K562 (cell line): ENCODE data around the gene CNOT6. TPM values are rescaled to one million over a fixed set of nuclear protein-coding genes. Genes with fewer than 3 reads are reported as not detected.
A peak's percentile ranks its signal among the peaks of the same experiment; 100 is the strongest.

Experiments used
- ATAC-seq: fragments of 200-7000 bp; cut with Tn5 transposase; 3 replicates; pipeline ENCODE4 v1.9.1; 2020; ENCODE audit warnings: moderate library complexity
- BruUV-seq: library from RNA; stranded (reverse); fragments of 400-500 nt; replicated peaks from 2 replicates; lab custom pipeline; 2021; lab: Mats Ljungman, UMichigan
- CTCF ChIA-PET: fragments of 300-600 bp; formaldehyde crosslinking; extraction: SDS; loops from one replicate; lab custom pipeline; 2021; ENCODE audit warnings: low intra/inter-chr PET ratio; lab: Yijun Ruan, JAX
- POLR2A ChIA-PET: fragments of 300-600, 350-650 bp; sonication (Branson Sonifier 250); formaldehyde crosslinking; extraction: SDS; loops from one replicate; lab custom pipeline; 2021; ENCODE audit warnings: antibody characterized with exemption, inconsistent platforms; lab: Yijun Ruan, JAX
- DNase-seq, 4 experiments: peaks; one replicate each; pipeline versions ENCODE4 v3.0.0 to v3.0.0-alpha.2; 2011 to 2018; ENCODE audit warnings: low spot score in 3 of 4, mixed read lengths in 3 of 4; ENCODE audit errors: extremely low read depth in 1 of 4
- FAIRE-seq: peaks from 2 replicates; lab custom pipeline; 2011; peaks lifted over from hg19 to GRCh38; lab: Jason Lieb, UNC
- H2AFZ ChIP-seq: 2 replicates; pipeline ENCODE4 v1.6.0; 2011; ENCODE audit warnings: low read depth, low read length, control low read depth, inconsistent platforms
- H3K27ac ChIP-seq: fragments of 200-600 bp; 3 replicates; pipeline ENCODE4 v1.8.0; 2011; ENCODE audit warnings: low read depth, mild to moderate bottlenecking, control low read depth, inconsistent platforms, low read length, moderate library complexity, mixed read lengths; ENCODE audit errors: extremely low read depth
- H3K27me3 ChIP-seq, 2 experiments: fragments of 300-600 bp in 1 of 2; 2 replicates in 1 of 2; 3 replicates in 1 of 2; pipeline versions ENCODE4 v1.6.0 to v1.8.0; 2011; ENCODE audit warnings: inconsistent platforms in 2 of 2, low read length in 2 of 2, mild to moderate bottlenecking in 1 of 2, mixed read lengths in 1 of 2, moderate library complexity in 1 of 2; ENCODE audit not compliant: control insufficient read depth in 2 of 2, insufficient read depth in 2 of 2
- H3K36me3 ChIP-seq: fragments of 300-600 bp; 3 replicates; pipeline ENCODE4 v1.8.0; 2011; ENCODE audit warnings: mild to moderate bottlenecking, low read length, inconsistent platforms; ENCODE audit not compliant: control insufficient read depth, insufficient read depth
- H3K4me1 ChIP-seq, 2 experiments: fragments of 200-600 bp in 1 of 2; replicated peaks in 1 of 2; 2 replicates in 1 of 2; 3 replicates in 1 of 2; pipeline versions ENCODE4 v1.5.1 to v1.8.0; 2011; ENCODE audit warnings: inconsistent platforms in 2 of 2, low read length in 2 of 2, mild to moderate bottlenecking in 1 of 2, mixed read lengths in 1 of 2, moderate library complexity in 1 of 2; ENCODE audit not compliant: control insufficient read depth in 2 of 2, insufficient read depth in 2 of 2
- H3K4me2 ChIP-seq: 2 replicates; pipeline ENCODE4 v1.6.1; 2011; ENCODE audit warnings: low read length, control low read depth, inconsistent platforms, mixed read lengths; ENCODE audit not compliant: insufficient read depth
- H3K4me3 ChIP-seq: fragments of 200-600 bp; sonication (generic), shearing (Covaris generic); 2 replicates; pipeline ENCODE4 v1.5.1; 2016; ENCODE audit warnings: control low read depth, inconsistent platforms
- H3K79me2 ChIP-seq: fragments of 200-600 bp; 3 replicates; pipeline ENCODE4 v1.8.0; 2011; ENCODE audit warnings: low read length, inconsistent platforms; ENCODE audit not compliant: control insufficient read depth, insufficient read depth
- H3K9ac ChIP-seq, 2 experiments: 2 replicates each; pipeline versions ENCODE4 v1.6.0 to v1.6.1; 2011; ENCODE audit warnings: low read depth in 2 of 2, low read length in 2 of 2, control low read depth in 1 of 2, inconsistent platforms in 1 of 2, mild to moderate bottlenecking in 1 of 2, mixed read lengths in 1 of 2; ENCODE audit not compliant: insufficient read depth in 1 of 2
- H3K9me1 ChIP-seq: one replicate; pipeline ENCODE4 v1.6.0; 2011; ENCODE audit warnings: inconsistent platforms, mild to moderate bottlenecking, low read length, moderate library complexity; ENCODE audit not compliant: control insufficient read depth, insufficient read depth
- H3K9me3 ChIP-seq: replicated peaks from 2 replicates; pipeline ENCODE4 v1.5.1; 2011; ENCODE audit warnings: low read depth, low read length, inconsistent platforms; ENCODE audit not compliant: control insufficient read depth, insufficient read depth
- H4K20me1 ChIP-seq: replicated peaks from 2 replicates; pipeline ENCODE4 v1.6.1; 2011; ENCODE audit warnings: low read length, inconsistent platforms, mixed read lengths; ENCODE audit not compliant: control insufficient read depth, insufficient read depth
- BHLHE40 ChIP-seq: IDR thresholded peaks from 2 replicates; pipeline ENCODE4 v1.6.1; 2011; ENCODE audit warnings: low read length, improper control_type of control experiment
- JUNB ChIP-seq: fragments of 450-650 bp; formaldehyde crosslinking; conservative IDR thresholded peaks from 2 replicates; pipeline ENCODE4 v1.4.0; 2020; ENCODE audit warnings: mild to moderate bottlenecking
- MLLT1 ChIP-seq, 2 experiments: fragments of 450-650 bp; IDR thresholded peaks; 2 replicates each; pipeline ENCODE4 v1.6.1; 2016
- STAG1 ChIP-seq: sonication (generic); formaldehyde crosslinking; IDR thresholded peaks from 2 replicates; pipeline ENCODE4 v1.5.0; 2020; ENCODE audit warnings: missing genetic modification reagents, borderline replicate concordance
- TFAP4 ChIP-seq: sonication (generic); formaldehyde crosslinking; IDR thresholded peaks from 2 replicates; pipeline ENCODE4 v1.8.0; 2022; ENCODE audit warnings: missing genetic modification reagents, mild to moderate bottlenecking, moderate library complexity, borderline replicate concordance
- ZNF121 ChIP-seq: sonication (generic); formaldehyde crosslinking; conservative IDR thresholded peaks from 2 replicates; pipeline ENCODE4 v1.8.0; 2022; ENCODE audit warnings: missing genetic modification reagents
- ZNF124 ChIP-seq: sonication (generic); formaldehyde crosslinking; IDR thresholded peaks from 2 replicates; pipeline ENCODE4 v1.8.1; 2022; ENCODE audit warnings: missing genetic modification reagents
- ZNF263 ChIP-seq: sonication (generic); formaldehyde crosslinking; IDR thresholded peaks from 2 replicates; pipeline ENCODE4 v1.8.0; 2022; ENCODE audit warnings: mild to moderate bottlenecking, missing genetic modification reagents, borderline replicate concordance
- WGBS: fragments of 100-300 bp; shearing (Covaris generic); methylation state at CpG from one replicate; pipeline ENCODE4 v1.1.6; 2016; ENCODE audit warnings: low coverage, mixed read lengths; ENCODE audit not compliant: insufficient coverage; ENCODE audit errors: missing lambda C conversion rate; 5-methylcytosine and 5-hydroxymethylcytosine counted together
- in situ Hi-C: fragments of 300-500 bp; cut with MboI; formaldehyde crosslinking; loops from 4 replicates; pipeline ENCODE4 v1.15.0; 2018; ENCODE audit warnings: inconsistent platforms, mixed read lengths
- intact Hi-C: fragments of 100-400 bp; cut with micrococcal nuclease; formaldehyde crosslinking; loops from 2 replicates; pipeline ENCODE4 v1.14.2; 2022
- polyA plus RNA-seq, 8 experiments: library from polyadenylated mRNA; depleted of rRNA in 4 of 8; stranded (reverse) in 5 of 8; unstranded in 3 of 8; fragments of >200 nt; fragmentation: Nextera tagmentation in 2 of 8; fragmentation: Illumina TruSeq in 1 of 8; extraction: Ambion mirVana in 2 of 8; extraction: Trizol in 1 of 8; gene quantifications; 2 replicates each; pipeline versions ENCODE4 v1.2.1 to v1.2.3, GENCODE V29; 2011 to 2014; ENCODE audit warnings: inconsistent platforms in 1 of 8, missing spikeins in 1 of 8
- total RNA-seq, 7 experiments: library from RNA; depleted of rRNA in 6 of 7; stranded (reverse); fragments of >200 nt in 6 of 7; fragmentation: Illumina TruSeq in 2 of 7; extraction: Trizol in 2 of 7; gene quantifications; 2 replicates each; pipeline versions ENCODE4 v1.2.1 to v1.2.3, GENCODE V29; 2011 to 2021; ENCODE audit warnings: low replicate concordance in 1 of 7
- TF ChIP-seq, protein P1 (sequence below): fragments of 250-450 bp; sonication (Bioruptor Pico); IDR thresholded peaks from 2 replicates; pipeline ENCODE4 v1.8.0; 2022; ENCODE audit warnings: moderate library complexity, mild to moderate bottlenecking, inconsistent platforms

CNOT6 gene
- total and polyA plus RNA-seq, 9 of the 15 experiments (the other 6 are each of a cell fraction or from before 2014, with no cell fraction given) = 4.9 to 32.4 (median 14.0) TPM

DNA sequence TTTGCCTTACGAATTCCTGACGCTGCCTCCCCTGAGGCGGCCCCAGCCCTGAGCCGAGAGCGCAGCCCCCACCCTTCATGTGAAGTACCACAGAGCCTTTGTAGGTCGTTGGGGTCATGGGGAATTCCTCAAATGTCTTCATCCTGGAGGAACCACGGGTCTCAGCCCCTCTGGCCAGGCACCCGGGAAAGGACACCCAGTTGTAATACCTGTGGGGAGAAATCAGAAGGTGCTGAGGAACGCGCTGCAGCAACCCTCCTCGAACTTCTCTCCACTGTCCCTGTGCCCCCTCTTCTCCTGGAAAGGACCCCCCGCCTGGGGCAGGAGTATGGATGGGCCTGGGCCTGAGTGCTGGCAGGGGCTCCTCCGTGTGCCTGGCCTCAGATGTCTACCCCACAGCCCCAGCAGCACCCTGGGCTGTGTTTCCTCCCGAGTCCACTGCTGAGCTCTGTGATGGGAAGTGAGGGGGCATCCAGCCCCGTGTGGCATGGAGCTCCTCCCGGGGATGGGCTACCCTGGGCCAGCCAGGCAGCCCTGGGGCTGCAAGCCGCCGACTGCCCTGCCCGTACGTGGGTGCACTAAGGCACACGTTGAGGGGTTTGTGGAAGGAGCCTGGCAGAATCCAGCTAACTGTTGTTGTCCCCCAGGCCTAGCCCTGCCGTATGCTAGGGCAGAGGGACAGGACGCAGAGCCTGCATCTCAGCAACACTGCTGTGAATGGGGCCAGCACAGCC, 115.8 kb downstream of the CNOT6 start (continued):
- TF ChIP-seq ZNF124 (CRISPR knock-in tag) (no peak), ZNF121 (CRISPR knock-in tag) (no peak), JUNB (CRISPR knock-in tag) (no peak)
- TF ChIP-seq, protein P1, sequence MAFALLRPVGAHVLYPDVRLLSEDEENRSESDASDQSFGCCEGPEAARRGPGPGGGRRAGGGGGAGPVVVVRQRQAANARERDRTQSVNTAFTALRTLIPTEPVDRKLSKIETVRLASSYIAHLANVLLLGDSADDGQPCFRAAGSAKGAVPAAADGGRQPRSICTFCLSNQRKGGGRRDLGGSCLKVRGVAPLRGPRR = no peak

DNA sequence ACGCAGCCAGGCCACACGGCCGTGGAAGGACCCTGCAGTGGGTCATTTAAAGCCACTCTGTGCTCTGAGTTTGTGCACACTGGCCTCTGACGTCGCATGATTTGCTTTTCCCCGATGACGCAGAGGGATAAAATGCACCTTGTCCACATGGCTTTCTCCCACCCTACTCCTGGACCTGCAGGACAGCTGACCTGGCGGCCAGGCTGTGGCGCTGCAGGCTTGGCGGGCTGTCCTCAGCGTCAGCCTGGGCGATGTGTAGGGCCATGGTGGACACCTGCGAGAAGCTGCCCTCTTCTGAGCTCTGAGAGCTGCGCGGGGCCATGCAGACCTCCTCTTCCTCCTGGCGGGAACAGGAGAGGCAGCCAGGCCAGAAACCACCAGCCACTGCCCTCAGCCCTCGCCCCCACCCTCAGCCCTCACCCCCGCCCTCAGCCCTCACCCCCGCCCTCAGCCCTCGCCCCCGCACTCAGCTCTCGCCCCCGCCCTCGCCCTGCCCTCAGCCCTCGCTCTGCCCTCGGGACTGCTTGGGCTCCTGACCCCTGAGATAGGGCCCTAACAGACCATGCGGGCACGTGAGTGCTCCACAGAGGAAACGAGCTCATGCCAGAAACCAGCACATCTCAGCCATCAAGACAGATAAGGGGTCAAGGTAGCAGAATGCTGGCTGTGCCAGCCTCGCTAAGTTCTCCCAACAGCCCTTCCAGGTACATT, 117.1 kb downstream of the CNOT6 start:
- ATAC-seq (peak; percentile 97), FAIRE-seq (peak; percentile 80), DNase-seq (peak; percentile 71 to 81 (median 74))
- WGBS = 11% methylated on average over 19 of the region's 30 CpGs
- in situ Hi-C loops (no loop called here), intact Hi-C loops (loop anchor here (1.0 kb wide), 1 partner anchor 59 kb away; no protein-coding TSS in a partner anchor)
- no peaks in the 10 kb centered on the region for H3K9me1 ChIP-seq
- no peak overlapping the region for H3K9ac ChIP-seq
- ChIA-PET CTCF (interaction anchor here (1.1 to 1.2 kb wide), 3 partner anchors 54 to 108 kb away, joined by 3 to 4 read pairs (median 3); no protein-coding TSS in a partner anchor), POLR2A (interaction anchor here (0.7 kb wide), 1 partner anchor 9 kb away, joined by 3 read pairs; no protein-coding TSS in a partner anchor)
- H4K20me1 ChIP-seq = 0 out of 2 replicates have a peak, but pooled peaks cover 12% of the 10 kb centered on the region
- H3K4me2 ChIP-seq = peak overlapping the region; percentile 14; the same call in 1 of the 2 replicates
- no peaks in the 10 kb centered on the region for H3K36me3 ChIP-seq
- BruUV-seq = no TSS peak
- H3K27me3 ChIP-seq = peaks cover 20 to 41% of the 10 kb centered on the region in 2 experiments; a peak in 4 of 5 replicates
- peaks cover 10 to 46% of the 10 kb centered on the region in 2 experiments; a peak in 4 of 5 replicates for H3K4me1 ChIP-seq
- H3K79me2 ChIP-seq = no peaks in the 10 kb centered on the region
- H3K27ac ChIP-seq = no peak overlapping the region
- no peak overlapping the region for H3K4me3 ChIP-seq
- no peaks in the 10 kb centered on the region for H3K9me3 ChIP-seq
- H2AFZ ChIP-seq = no peak overlapping the region
- peak; percentile 91 for TF ChIP-seq TFAP4 (CRISPR knock-in tag)
- TF ChIP-seq ZNF263 (CRISPR knock-in tag) = peak; percentile 51
- TF ChIP-seq MLLT1 (IDR thresholded peaks at IDR 0.05) = no peak
- TF ChIP-seq BHLHE40 = peak; percentile 47
- TF ChIP-seq STAG1 (CRISPR knock-in tag) = peak; percentile 94
